Heart right ventricle (tissue), 16 donors: ENCODE results near the gene DNAH17. TPM values are rescaled to one million over a fixed set of nuclear protein-coding genes. Genes with fewer than 3 reads are reported as not detected.
A peak's percentile ranks its signal among the peaks of the same experiment; 100 is the strongest.

Source experiments
- ATAC-seq, 8 donors: fragments of 200-7000 bp; cut with Tn5 transposase; one replicate each; pipeline ENCODE4 v1.9.1; 2020; ENCODE audit warnings: mild to moderate bottlenecking in 8 of 8, moderate library complexity in 8 of 8, moderate number of reproducible peaks in 1 of 8
- DNase-seq, 2 donors: peaks; one replicate each; pipeline ENCODE4 v3.0.0-alpha.2; 2020
- H3K27ac ChIP-seq, 10 donors: fragments of 200-600 bp; sonication (generic) in 2 of 10; one replicate each; pipeline versions ENCODE4 v1.5.0 to v1.8.0; 2020 to 2022; ENCODE audit warnings: mild to moderate bottlenecking in 3 of 10
- H3K27me3 ChIP-seq, 7 donors: fragments of 200-600 bp; one replicate each; pipeline ENCODE4 v1.8.0; 2021 to 2022; ENCODE audit warnings: mild to moderate bottlenecking in 2 of 7
- H3K36me3 ChIP-seq, 9 donors: fragments of 200-600 bp; sonication (generic) in 1 of 9; one replicate each; pipeline versions ENCODE4 v1.5.0 to v1.8.0; 2020 to 2022; ENCODE audit warnings: mild to moderate bottlenecking in 2 of 9
- H3K4me1 ChIP-seq, 9 donors: fragments of 200-600 bp; sonication (generic) in 1 of 9; one replicate each; pipeline versions ENCODE4 v1.5.0 to v1.8.0; 2020 to 2022; ENCODE audit warnings: mild to moderate bottlenecking in 4 of 9
- H3K4me3 ChIP-seq, 10 donors: fragments of 200-600 bp; sonication (generic) in 2 of 10; one replicate each; pipeline versions ENCODE4 v1.5.0 to v1.8.0; 2020 to 2022; ENCODE audit warnings: mild to moderate bottlenecking in 7 of 10, moderate library complexity in 2 of 10
- H3K9me3 ChIP-seq, 11 donors: fragments of 200-600 bp in 10 of 11; sonication (generic) in 2 of 11; one replicate each; pipeline versions ENCODE4 v1.5.0 to v1.8.0; 2013 to 2022; ENCODE audit warnings: mild to moderate bottlenecking in 2 of 11, control low read depth in 1 of 11, moderate library complexity in 1 of 11
- CTCF ChIP-seq, 9 donors: fragments of 200-600 bp; sonication (generic) in 2 of 9; IDR thresholded peaks; one replicate each; pipeline versions ENCODE4 v1.5.0 to v1.8.0; 2021 to 2022; ENCODE audit warnings: antibody characterized with exemption in 9 of 9, mild to moderate bottlenecking in 5 of 9, moderate library complexity in 1 of 9
- WGBS, 2 donors: extraction: QIAGEN DNeasy Blood & Tissue Kit; methylation state at CpG; one replicate each; pipeline ENCODE4 v1.1.7; 2013; ENCODE audit warnings: inconsistent platforms in 1 of 2; 5-methylcytosine and 5-hydroxymethylcytosine counted together
- intact Hi-C, 10 donors: fragments of 100-400 bp; cut with DNase I; formaldehyde crosslinking; loops; one replicate each; pipeline versions ENCODE4 v1.11.1 to v1.14.2; 2022
- polyA plus RNA-seq, 2 donors: library from polyadenylated mRNA; stranded (reverse); fragments of 200-250 nt; gene quantifications; one replicate each; pipeline ENCODE4 v1.2.3, GENCODE V29; 2013
- total RNA-seq, 10 donors: library from RNA; stranded (reverse); fragmentation: NEBNext Ultra II Directional in 3 of 10; extraction: Animal tissue kit (Norgen Biotek cat#: 25700) in 3 of 10; gene quantifications; one replicate each; pipeline versions ENCODE4 v1.2.1 to v1.2.4, GENCODE V29; 2021 to 2023
- donor health status: Arrhythmogenic right ventricular cardiomyopathy.
- donor health status: ischemic (EF 13 %, LVEDD 7.1; RV severe dilation, severe dysfunction).
- donor health status: healthy with polysubstance abuse.
- donor health status: DM: no; HTN: yes; CAD: no.
- donor health status: DM: no; HTN: no; CAD: no.
- donor health status: ischemic (EF 25% LVEDD 6.9; RV normal size, moderate dysfunction).
- donor health status: ischemic (EF 25% LVEDD 5.7; RV mildly dilated, moderate dysfunction).
- donor health status: healthy.
- donor health status: DM: yes; HTN: yes; CAD: no.
- donor health status: Ischemic cardiomyopathy.
- donor health status: ischemic (EF 35%, LVEDD 5.7; RV mildly dilated, moderate dysfunction).
- donor health status: nonischemic (EF 11% LVEDD 7.7; RV severe dilation, severe dysfunction).
- donor health status: DM: yes; HTN: yes; CAD: no.
- donor health status: PGD.
- donor health status: ischemic (EF 29% LVEDD 5.4; RV normal size, mild dysfunction).
- donor health status: nonischemic (EF 23%, LVEDD 6.1; RV moderate dilation, normal function).

Gene DNAH17
- total and polyA plus RNA-seq, 12 donors, result 0.05 to 0.30 (median 0.09) TPM; not detected in 4

GRCh38 chr17:78496311-78496710, 80.9 kb downstream of the DNAH17 start:
- Histone ChIP-seq H3K4me1 (peaks cover 0 to 20% (median 5%) of the 10 kb centered on the region in 9 donors), H3K9me3 (no peaks in the 10 kb centered on the region), H3K4me3 (no peak overlapping the region), H3K27ac (no peak overlapping the region), H3K36me3 (no peaks in the 10 kb centered on the region), H3K27me3 (peaks cover 0 to 8% (median 0%) of the 10 kb centered on the region in 7 donors)
- TF ChIP-seq CTCF (IDR thresholded peaks at IDR 0.05), result no peak
- DNase-seq (no peak), ATAC-seq (no peak)
- WGBS, 2 donors, result 63 to 71% methylated on average over 6 of the region's 6 CpGs
- intact Hi-C loops, result loop anchor here in 9 of 10 donors (2.0 to 10.0 kb wide), 12 partner anchors 106 to 478 kb away; partner anchors contain the start of gene LGALS3BP (in 1 of the 9)

GRCh38 chr17:78495634-78496033, 81.6 kb downstream of the DNAH17 start:
- H3K27me3 ChIP-seq, result peaks cover 0 to 8% (median 0%) of the 10 kb centered on the region in 7 donors
- H3K4me3 ChIP-seq, result no peak overlapping the region
- ATAC-seq, result no peak
- WGBS, 2 donors, result 88 to 92% methylated on average over 14 of the region's 14 CpGs
- H3K27ac ChIP-seq, result no peak overlapping the region
- no peak for DNase-seq
- intact Hi-C loops, result loop anchor here in 9 of 10 donors (2.0 to 10.0 kb wide), 12 partner anchors 107 to 479 kb away; partner anchors contain the start of gene LGALS3BP (in 1 of the 9)
- H3K36me3 ChIP-seq, result no peaks in the 10 kb centered on the region
- peaks cover 0 to 20% (median 5%) of the 10 kb centered on the region in 9 donors for H3K4me1 ChIP-seq
- no peak for TF ChIP-seq CTCF (IDR thresholded peaks at IDR 0.05)
- H3K9me3 ChIP-seq, result no peaks in the 10 kb centered on the region

GRCh38 chr17:78494696-78495330, 82.4 kb downstream of the DNAH17 start:
- Histone ChIP-seq H3K4me1 (peaks cover 0 to 20% (median 5%) of the 10 kb centered on the region in 9 donors), H3K27ac (peak overlapping the region in 1 of 10 donors; percentile 52), H3K4me3 (no peak overlapping the region), H3K36me3 (no peaks in the 10 kb centered on the region), H3K9me3 (no peaks in the 10 kb centered on the region), H3K27me3 (peaks cover 0 to 8% (median 0%) of the 10 kb centered on the region in 7 donors)
- no peak for TF ChIP-seq CTCF (IDR thresholded peaks at IDR 0.05)
- DNase-seq, result no peak
- no peak for ATAC-seq
- WGBS, 2 donors, result 91 to 92% methylated on average over 22 of the region's 22 CpGs
- intact Hi-C loops, result loop anchor here in 9 of 10 donors (5.0 to 10.0 kb wide), 10 partner anchors 107 to 480 kb away; partner anchors contain the start of gene LGALS3BP (in 1 of the 9)

- WGBS, 2 donors, result 70 to 74% methylated on average over 42 of the region's 42 CpGs
- intact Hi-C loops, result loop anchor here in 4 of 10 donors (10.0 kb wide), 5 partner anchors 111 to 481 kb away; partner anchors contain the start of gene LGALS3BP (in 1 of the 4)
These were observed 83.1 kb downstream of the DNAH17 start for GRCh38 chr17:78493853-78494695.

More at GRCh38 chr17:78493853-78494695, 83.1 kb downstream of the DNAH17 start:
- no peak for TF ChIP-seq CTCF (IDR thresholded peaks at IDR 0.05)
- ATAC-seq (peak in 2 of 8 donors; percentile 3 to 4), DNase-seq (no peak)
- Histone ChIP-seq H3K27me3 (peaks cover 0 to 8% (median 0%) of the 10 kb centered on the region in 7 donors), H3K36me3 (no peaks in the 10 kb centered on the region), H3K27ac (peak overlapping the region in 2 of 10 donors; percentile 15 to 52), H3K4me1 (peaks cover 0 to 20% (median 5%) of the 10 kb centered on the region in 9 donors), H3K4me3 (no peak overlapping the region), H3K9me3 (no peaks in the 10 kb centered on the region)
